Esophagus muscularis mucosa (tissue), 4 donors: Measurements from ENCODE around the gene CETN3. TPM values are rescaled to one million over a fixed set of nuclear protein-coding genes. Genes with fewer than 3 reads are reported as not detected.

Experiments used
- DNase-seq: peaks from one replicate; pipeline ENCODE4 v3.0.0-alpha.2; 2017; ENCODE audit errors: extremely low spot score
- H3K27ac ChIP-seq, 4 donors: fragments of 200-600 bp; sonication (generic); replicated peaks in 1 of 4; 1 replicate in 3 of 4; 2 replicates in 1 of 4; pipeline ENCODE4 v1.5.1; 2016 to 2019; ENCODE audit warnings: mild to moderate bottlenecking in 1 of 4
- H3K27me3 ChIP-seq, 4 donors: fragments of 200-600 bp; sonication (generic); one replicate each; pipeline versions ENCODE4 v1.5.1 to v1.6.0; 2016 to 2019
- H3K36me3 ChIP-seq, 4 donors: fragments of 200-600 bp; sonication (generic); one replicate each; pipeline ENCODE4 v1.5.1; 2016 to 2019
- H3K4me1 ChIP-seq, 4 donors: fragments of 200-600 bp; sonication (generic); one replicate each; pipeline ENCODE4 v1.5.1; 2016 to 2019
- H3K4me3 ChIP-seq, 4 donors: fragments of 200-600 bp; sonication (generic); 1 replicate in 2 of 4; 2 replicates in 2 of 4; pipeline ENCODE4 v1.5.1; 2016 to 2019; ENCODE audit warnings: mild to moderate bottlenecking in 4 of 4, moderate library complexity in 1 of 4
- H3K9me3 ChIP-seq, 4 donors: fragments of 200-600 bp; sonication (generic); 1 replicate in 3 of 4; 2 replicates in 1 of 4; pipeline ENCODE4 v1.5.1; 2016 to 2019
- CTCF ChIP-seq, 3 experiments: fragments of 200-600 bp in 2 of 3; fragments of 450-650 bp in 1 of 3; sonication (generic) in 2 of 3; IDR thresholded peaks; one replicate each; pipeline ENCODE4 v1.5.1; 2017 to 2019; ENCODE audit warnings: antibody characterized with exemption in 3 of 3, mild to moderate bottlenecking in 2 of 3, moderate library complexity in 1 of 3
- EP300 ChIP-seq: sonication (generic); formaldehyde crosslinking; IDR thresholded peaks from one replicate; pipeline ENCODE4 v1.6.1; 2017; ENCODE audit warnings: antibody characterized with exemption
- POLR2A ChIP-seq: fragments of 450-650 bp; IDR thresholded peaks from one replicate; pipeline ENCODE4 v1.6.1; 2017; ENCODE audit warnings: antibody characterized with exemption, moderate library complexity, mild to moderate bottlenecking, low read depth
- POLR2AphosphoS5 ChIP-seq, 2 donors: sonication (generic); formaldehyde crosslinking; IDR thresholded peaks; one replicate each; pipeline ENCODE4 v1.6.1; 2017; ENCODE audit warnings: antibody characterized with exemption in 2 of 2
- WGBS: methylation state at CpG from one replicate; pipeline ENCODE4 v1.1.5; 2018; 5-methylcytosine and 5-hydroxymethylcytosine counted together
- intact Hi-C: fragments of 100-400 bp; cut with DNase I; formaldehyde crosslinking; loops from one replicate; pipeline ENCODE4 v1.15.1; 2023
- total RNA-seq, 4 donors: library from RNA; depleted of rRNA; stranded (reverse); fragments of >200 nt; gene quantifications; one replicate each; pipeline versions ENCODE4 v1.1.0 to v1.2.1, GENCODE V29; 2016

Gene CETN3
- total RNA-seq, 4 donors from 2014 or later, result 4.3 to 8.7 (median 6.2) TPM

GRCh38 chr5:90398726-90399125 lies 10.8 kb downstream of the CETN3 start:
- Histone ChIP-seq H3K27me3 (no peaks in the 10 kb centered on the region), H3K4me1 (no peaks in the 10 kb centered on the region), H3K36me3 (peaks cover 0 to 24% (median 7%) of the 10 kb centered on the region in 4 donors), H3K9me3 (no peaks in the 10 kb centered on the region), H3K4me3 (no peak overlapping the region), H3K27ac (no peak overlapping the region)
- no peak for DNase-seq
- WGBS, result 98% methylated on average over 2 of the region's 2 CpGs
- intact Hi-C loops, result no loop called here
- no peak for TF ChIP-seq EP300
- TF ChIP-seq CTCF (IDR thresholded peaks at IDR 0.05), result no peak
- TF ChIP-seq POLR2AphosphoS5 (IDR thresholded peaks at IDR 0.05), result no peak
- TF ChIP-seq POLR2A, result no peak

DNA sequence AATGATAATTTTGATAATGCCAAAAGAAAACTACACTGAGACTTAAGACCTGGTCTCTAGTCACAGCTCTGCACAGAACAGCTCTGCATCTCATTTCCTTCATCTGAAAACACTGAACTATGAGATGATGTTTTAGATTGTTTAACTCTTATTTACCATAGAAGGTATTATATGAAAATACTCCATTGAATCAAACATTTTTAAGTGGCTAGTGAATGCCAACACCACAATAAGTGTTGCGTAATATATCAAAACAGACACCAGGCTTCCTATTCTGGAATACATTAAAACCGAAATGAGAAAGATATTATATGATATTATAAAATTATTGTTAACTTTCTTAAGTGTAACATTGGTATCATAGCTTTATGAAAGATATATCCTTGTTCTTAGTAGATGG lies 14.6 kb downstream of the CETN3 start:
- 96% methylated on average over 2 of the region's 2 CpGs for WGBS
- no peak for DNase-seq
- intact Hi-C loops, result no loop called here
- H3K9me3 ChIP-seq, result no peaks in the 10 kb centered on the region
- H3K27ac ChIP-seq, result no peak overlapping the region
- no peak overlapping the region for H3K4me3 ChIP-seq
- no peaks in the 10 kb centered on the region for H3K27me3 ChIP-seq
- no peak for TF ChIP-seq POLR2A
- no peak for TF ChIP-seq POLR2AphosphoS5 (IDR thresholded peaks at IDR 0.05)
- TF ChIP-seq EP300, result no peak
- no peak for TF ChIP-seq CTCF (IDR thresholded peaks at IDR 0.05)
- H3K4me1 ChIP-seq, result no peaks in the 10 kb centered on the region
- H3K36me3 ChIP-seq, result peaks cover 0 to 30% (median 7%) of the 10 kb centered on the region in 4 donors

DNA sequence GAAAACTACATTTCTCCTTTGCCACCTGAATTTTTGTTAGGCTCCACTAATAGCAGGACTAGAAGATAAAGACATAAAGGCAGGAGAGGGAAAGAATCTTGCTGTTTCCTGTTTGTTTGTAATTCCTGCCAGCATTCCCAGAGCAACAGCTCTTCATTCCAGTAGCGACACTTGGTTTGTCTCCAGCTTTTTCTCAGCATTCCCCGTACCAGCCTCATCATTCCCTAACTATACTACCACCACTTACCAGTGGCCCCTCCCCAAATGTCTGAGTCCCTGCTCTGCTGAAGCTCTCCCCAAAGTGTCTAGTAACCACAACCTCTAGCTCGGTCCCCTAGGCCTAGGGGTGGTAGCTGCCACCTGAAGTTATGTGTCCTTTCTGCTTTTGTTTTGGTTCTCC lies 18.6 kb downstream of the CETN3 start:
- 88% methylated on average over 3 of the region's 3 CpGs for WGBS
- no peak overlapping the region for H3K4me3 ChIP-seq
- no peaks in the 10 kb centered on the region for H3K27me3 ChIP-seq
- H3K27ac ChIP-seq, result no peak overlapping the region
- TF ChIP-seq CTCF (IDR thresholded peaks at IDR 0.05), result no peak
- TF ChIP-seq EP300, result no peak
- no peak for TF ChIP-seq POLR2A
- TF ChIP-seq POLR2AphosphoS5 (IDR thresholded peaks at IDR 0.05), result no peak
- peaks cover 0 to 10% (median 0%) of the 10 kb centered on the region in 4 donors for H3K36me3 ChIP-seq
- no peaks in the 10 kb centered on the region for H3K4me1 ChIP-seq
- no peak for DNase-seq
- no peaks in the 10 kb centered on the region for H3K9me3 ChIP-seq
- intact Hi-C loops, result no loop called here

- H3K4me3 ChIP-seq, result no peak overlapping the region
- TF ChIP-seq EP300 (no peak), CTCF (IDR thresholded peaks at IDR 0.05) (no peak), POLR2AphosphoS5 (IDR thresholded peaks at IDR 0.05) (no peak), POLR2A (no peak)
- no peaks in the 10 kb centered on the region for H3K27me3 ChIP-seq
- H3K36me3 ChIP-seq, result peaks cover 0 to 10% (median 0%) of the 10 kb centered on the region in 4 donors
- DNase-seq, result no peak
- intact Hi-C loops, result no loop called here
- H3K4me1 ChIP-seq, result no peaks in the 10 kb centered on the region
- WGBS, result 90% methylated on average over 2 of the region's 2 CpGs
- no peak overlapping the region for H3K27ac ChIP-seq
- H3K9me3 ChIP-seq, result no peaks in the 10 kb centered on the region
Observed at GRCh38 chr5:90390326-90390725, 19.2 kb downstream of the CETN3 start.

DNA sequence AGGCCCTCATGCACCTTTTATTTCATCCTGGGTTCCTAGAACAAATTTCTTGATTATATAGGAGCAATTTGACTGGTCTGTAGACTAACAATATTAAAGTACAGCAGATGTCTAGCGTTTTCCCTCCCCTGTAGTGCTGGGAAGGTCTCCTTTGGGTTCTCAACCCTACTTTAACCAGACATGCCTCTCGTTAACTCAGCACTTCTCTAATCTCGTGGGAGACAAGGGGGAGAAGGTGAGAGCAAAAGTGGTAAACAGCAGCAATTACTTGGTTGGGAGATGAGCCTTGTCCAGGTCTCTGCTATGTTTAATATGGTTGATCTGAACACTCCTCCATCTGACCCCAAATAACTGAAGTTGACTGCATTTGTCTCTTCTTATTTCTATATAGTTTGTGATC lies 22.0 kb downstream of the CETN3 start:
- H3K27me3 ChIP-seq, result no peaks in the 10 kb centered on the region
- no peak for DNase-seq
- no peak overlapping the region for H3K4me3 ChIP-seq
- no peaks in the 10 kb centered on the region for H3K9me3 ChIP-seq
- TF ChIP-seq CTCF (IDR thresholded peaks at IDR 0.05) (no peak), POLR2AphosphoS5 (IDR thresholded peaks at IDR 0.05) (no peak), EP300 (no peak), POLR2A (no peak)
- intact Hi-C loops, result no loop called here
- H3K27ac ChIP-seq, result no peak overlapping the region
- no peaks in the 10 kb centered on the region for H3K4me1 ChIP-seq
- WGBS, result 67% methylated on average over 3 of the region's 3 CpGs
- peaks cover 0 to 3% (median 0%) of the 10 kb centered on the region in 4 donors for H3K36me3 ChIP-seq
